ENCODE data around the gene BEST4.
"Not testable (repeated sequence)": the region's sequence is repeated elsewhere in the genome, so short reads cannot be mapped to it uniquely, and the experiment has no call there.

BEST4 gene

GRCh38 chr1:44776730-44777068 is 11.3 kb downstream of the BEST4 start:
- DNase-seq = no peak

DNA sequence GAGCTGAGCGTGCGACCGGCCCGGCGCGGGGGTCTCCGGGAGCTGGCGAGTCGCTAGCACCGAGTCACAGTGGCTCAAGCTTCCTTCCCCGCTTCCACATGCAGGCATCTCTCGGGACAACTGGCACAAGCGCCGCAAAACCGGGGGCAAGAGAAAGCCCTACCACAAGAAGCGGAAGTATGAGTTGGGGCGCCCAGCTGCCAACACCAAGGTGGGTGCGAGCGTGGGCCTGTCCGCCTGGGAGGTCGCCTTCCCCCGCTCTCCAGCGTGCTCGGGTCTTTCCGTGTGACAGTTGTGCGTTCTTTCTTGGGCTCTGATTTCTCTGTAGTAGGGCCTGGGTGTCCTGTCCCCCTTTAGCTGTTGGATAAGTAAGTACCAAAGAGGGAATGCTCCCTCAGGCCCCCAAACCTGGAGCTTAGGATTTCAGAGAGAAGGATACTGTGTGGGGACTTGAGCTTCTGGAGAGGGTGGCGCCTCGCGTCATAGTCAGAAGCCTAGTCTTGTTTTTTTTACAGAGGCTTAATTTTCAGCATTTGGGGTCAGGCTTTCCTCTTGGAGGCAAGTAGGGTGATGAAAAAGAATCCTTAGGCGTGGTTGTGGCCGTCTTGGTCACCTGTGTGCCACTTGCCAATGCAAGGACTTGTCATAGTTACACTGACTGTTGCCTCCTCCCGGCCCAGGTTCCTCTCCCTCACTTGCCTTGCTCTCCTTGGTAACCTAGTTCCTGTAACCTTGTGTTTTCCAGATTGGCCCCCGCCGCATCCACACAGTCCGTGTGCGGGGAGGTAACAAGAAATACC is 11.8 kb downstream of the BEST4 start:
- DNase-seq = peak; percentile 45 to 70

DNA sequence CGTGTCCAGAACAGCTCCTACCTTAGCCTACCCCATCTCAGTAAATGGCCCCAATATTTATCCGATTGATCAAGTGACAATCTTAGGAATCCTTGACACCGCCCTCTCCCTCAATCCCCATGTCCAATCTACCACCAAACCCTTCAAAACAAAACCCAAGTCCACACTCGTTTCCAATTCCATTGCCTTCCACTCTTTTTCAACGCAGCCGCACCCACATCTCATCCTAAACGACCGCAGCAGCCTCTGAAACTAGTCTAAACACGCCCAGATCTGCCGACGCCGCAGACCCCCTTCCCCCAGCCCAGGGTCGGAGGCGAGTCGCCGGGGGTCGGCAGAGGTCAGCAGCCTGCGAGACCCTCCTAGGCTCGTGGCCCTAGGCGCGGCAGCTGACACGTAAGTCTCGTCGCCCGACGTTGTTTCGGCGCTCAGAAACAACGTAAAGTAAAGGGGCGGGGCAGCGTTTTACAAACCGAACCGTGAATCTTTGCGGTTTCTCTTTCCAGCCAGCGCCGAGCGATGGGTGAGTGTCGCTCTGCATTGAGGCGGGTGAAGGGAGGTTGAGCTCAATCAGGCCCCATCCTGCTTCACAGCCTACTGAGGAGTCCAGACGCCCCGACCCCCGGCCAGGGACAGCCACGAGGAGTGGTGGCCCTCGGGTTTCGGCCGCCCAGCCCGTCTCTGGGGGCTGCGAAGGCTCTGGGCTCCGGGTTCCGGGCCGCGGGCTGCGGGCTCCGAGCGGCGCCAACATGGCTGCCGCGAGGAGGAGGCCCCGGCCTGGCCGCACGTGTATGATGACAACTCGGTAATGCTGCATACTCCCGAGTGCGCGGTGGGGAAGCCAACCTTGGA is 12.7 kb downstream of the BEST4 start, which contains the start of gene RPS8:
TSS of gene RPS8 (plus strand) at position 463 of the 852 bp plus-strand sequence. CDS start at position 520, 57 bp downstream.
- peak; percentile 82 to 90 for DNase-seq

GRCh38 chr1:44766421-44766820 is 21.5 kb downstream of the BEST4 start:
- DNase-seq = not testable (repeated sequence)

DNA sequence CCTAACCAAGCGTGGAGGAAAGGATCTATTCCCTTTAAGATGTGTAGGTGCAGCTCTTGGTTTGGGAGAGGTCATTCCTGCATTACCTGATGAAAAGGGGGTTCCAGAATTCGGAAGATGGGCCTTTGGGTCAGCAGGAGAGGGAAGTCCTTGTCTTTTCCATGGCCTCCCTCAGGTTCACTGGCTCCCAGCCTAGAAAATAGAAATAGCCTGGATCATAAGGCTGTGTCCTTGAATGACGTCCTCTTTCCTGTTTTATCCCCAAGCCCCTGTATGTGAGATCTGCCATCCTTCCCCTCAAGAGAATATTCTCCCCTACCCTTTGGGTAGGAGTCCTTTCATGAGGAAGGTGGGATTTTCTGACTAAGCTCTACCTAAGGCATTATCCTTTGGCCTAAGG is 27.1 kb downstream of the BEST4 start:
- DNase-seq = no peak

- no peak for DNase-seq
Measured at GRCh38 chr1:44759077-44759476, 28.9 kb downstream of the BEST4 start.

GRCh38 chr1:44757420-44757819 is 30.6 kb downstream of the BEST4 start:
- DNase-seq = no peak

- DNase-seq = no peak
Measured at GRCh38 chr1:44747878-44748277, 40.1 kb downstream of the BEST4 start.

DNA sequence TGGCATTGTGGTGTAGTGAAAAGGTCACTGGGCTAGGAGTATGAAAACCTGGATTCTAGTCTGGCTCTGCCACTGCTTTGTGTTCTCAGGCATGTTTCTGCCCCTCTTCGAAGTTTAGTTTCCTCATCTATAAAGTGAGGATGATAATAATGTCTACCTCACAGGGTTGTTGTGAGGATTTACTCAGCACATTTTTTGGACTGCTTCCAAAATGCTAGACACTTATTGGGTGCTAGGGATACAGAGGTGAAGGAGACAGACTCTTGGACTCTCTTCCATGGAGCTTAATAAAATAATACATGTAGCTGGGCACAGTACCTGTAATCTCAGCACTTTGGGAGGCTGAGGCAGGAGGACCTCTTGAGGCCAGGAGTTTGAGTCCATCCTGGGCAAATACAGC is 44.8 kb downstream of the BEST4 start:
- DNase-seq = no peak

DNA sequence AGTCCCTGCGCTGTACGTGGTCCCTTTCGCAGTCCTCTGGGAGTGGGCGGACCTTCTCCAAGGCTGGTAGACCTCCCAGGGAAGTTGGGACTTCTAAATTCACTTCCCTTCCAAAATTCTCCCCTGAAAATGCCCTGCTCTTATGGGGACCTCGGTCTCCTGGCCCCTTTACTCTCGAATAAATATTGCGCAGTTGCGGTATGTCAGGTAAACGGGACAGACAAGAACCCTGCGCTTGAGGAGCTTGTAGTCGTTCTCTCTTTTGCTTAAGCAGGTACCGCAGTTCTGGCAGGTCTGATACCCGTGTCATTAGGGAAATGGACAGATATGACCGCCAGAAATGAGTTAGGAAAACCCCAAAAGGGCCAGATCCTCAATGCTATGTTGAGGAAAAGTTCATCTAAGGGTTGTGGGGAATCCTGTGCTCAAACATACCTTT is 47.8 kb downstream of the BEST4 start:
- no peak for DNase-seq

- peak; percentile 94 to 96 for DNase-seq
Measured at GRCh38 chr1:44739307-44740178, 48.4 kb downstream of the BEST4 start, which contains the start of gene KIF2C. Gene KIF2C, plus strand, starts transcription at chr1:44739837. Its CDS starts 96 bp downstream, at chr1:44739933.

DNA sequence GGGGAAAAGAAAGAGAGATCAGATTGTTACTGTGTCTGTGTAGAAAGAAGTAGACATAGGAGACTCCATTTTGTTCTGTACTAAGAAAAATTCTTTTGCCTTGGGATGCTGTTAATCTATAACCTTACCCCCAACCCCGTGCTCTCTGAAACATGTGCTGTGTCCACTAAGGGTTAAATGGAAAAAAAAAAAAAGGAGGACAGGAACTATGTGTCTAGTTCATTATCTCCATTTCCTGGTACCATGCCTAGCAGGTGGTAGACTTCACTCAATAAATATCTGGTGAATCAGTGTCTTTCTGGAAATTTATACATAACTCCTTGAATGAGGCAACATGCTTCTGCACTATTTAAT is 49.0 kb downstream of the BEST4 start:
- not testable (repeated sequence) for DNase-seq

DNA sequence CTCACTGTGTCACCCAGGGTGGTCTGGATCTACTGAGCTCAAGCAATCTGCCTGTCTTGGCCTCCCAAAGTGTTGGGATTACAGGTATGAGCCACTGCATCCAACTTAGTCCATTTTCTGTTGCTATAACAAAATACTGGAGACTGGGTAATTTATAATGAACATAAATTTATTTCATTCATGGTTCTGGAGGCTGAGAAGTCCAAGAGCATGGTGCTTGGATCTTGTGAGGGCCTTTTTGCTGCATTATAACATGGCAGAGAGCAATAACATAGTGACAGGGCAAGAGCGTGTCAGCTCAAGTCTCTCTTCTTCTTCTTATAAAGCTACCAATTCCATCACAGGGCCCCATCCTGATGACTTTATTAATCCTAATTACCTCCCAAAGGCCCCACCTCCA is 52.0 kb downstream of the BEST4 start:
- no peak for DNase-seq

GRCh38 chr1:44733784-44734183 is 54.2 kb downstream of the BEST4 start:
- DNase-seq = no peak
